Cardiac fibroblast (primary cell): Measurements from ENCODE around the gene CELF2.

Experiments
- DNase-seq, 2 donors: peaks; one replicate each; pipeline versions ENCODE4 v3.0.0 to v3.0.0-alpha.2; 2010; ENCODE audit warnings: low read depth in 2 of 2
- H3K4me3 ChIP-seq, 2 donors: replicated peaks in 1 of 2; 1 replicate in 1 of 2; 2 replicates in 1 of 2; pipeline ENCODE4 v1.5.1; 2011; ENCODE audit warnings: low read depth in 2 of 2, low read length in 2 of 2, mild to moderate bottlenecking in 2 of 2, moderate library complexity in 1 of 2
- CTCF ChIP-seq: IDR thresholded peaks from one replicate; pipeline ENCODE4 v1.5.1; 2011; ENCODE audit warnings: low read depth, mild to moderate bottlenecking, low read length, inconsistent platforms

Gene CELF2

GRCh38 chr10:11206676-11207559, 189.2 kb downstream of the CELF2 start:
- H3K4me3 ChIP-seq: no peak overlapping the region
- no peak for TF ChIP-seq CTCF
- DNase-seq: no peak

- no peak for DNase-seq
- TF ChIP-seq CTCF: no peak
- H3K4me3 ChIP-seq: no peak overlapping the region
Measured at GRCh38 chr10:11207560-11207844, 189.8 kb downstream of the CELF2 start.

GRCh38 chr10:11208243-11208642, 190.6 kb downstream of the CELF2 start:
- DNase-seq: no peak
- H3K4me3 ChIP-seq: no peak overlapping the region
- no peak for TF ChIP-seq CTCF

GRCh38 chr10:11208908-11209829, 191.5 kb downstream of the CELF2 start:
- no peak for TF ChIP-seq CTCF
- no peak for DNase-seq
- H3K4me3 ChIP-seq: no peak overlapping the region

- H3K4me3 ChIP-seq: no peak overlapping the region
- DNase-seq: no peak
- TF ChIP-seq CTCF: no peak
Measured at GRCh38 chr10:11209830-11210181, 192.1 kb downstream of the CELF2 start.

- H3K4me3 ChIP-seq: no peak overlapping the region
- DNase-seq: no peak
- TF ChIP-seq CTCF: no peak
Measured at GRCh38 chr10:11210211-11210922, 192.7 kb downstream of the CELF2 start.
